CD8-positive, alpha-beta memory T cell (primary cell): ENCODE results near the gene NCAPG2. TPM values are rescaled to one million over a fixed set of nuclear protein-coding genes. Genes with fewer than 3 reads are reported as not detected.

Source experiments
- CTCF ChIA-PET: fragments of 350-600 bp; sonication (Branson Sonifier 250); formaldehyde crosslinking; loops from one replicate; lab custom pipeline; 2021; ENCODE audit warnings: antibody characterized with exemption; lab: Charles Lee
- POLR2A ChIA-PET: fragments of 350-600 bp; sonication (Branson Sonifier 250); formaldehyde crosslinking; loops from one replicate; lab custom pipeline; 2021; ENCODE audit warnings: antibody characterized with exemption; lab: Charles Lee
- DNase-seq, 5 donors: peaks; one replicate each; pipeline versions ENCODE4 v3.0.0 to v3.0.0-alpha.2; 2020 to 2022; ENCODE audit warnings: mixed read lengths in 1 of 5
- H3K27ac ChIP-seq: one replicate; pipeline ENCODE4 v1.7.0; 2013; ENCODE audit warnings: low read depth, mild to moderate bottlenecking, low read length, moderate library complexity
- H3K27me3 ChIP-seq: 2 replicates; pipeline ENCODE4 v1.7.0; 2013; ENCODE audit warnings: low read length, mild to moderate bottlenecking; ENCODE audit not compliant: insufficient read depth, poor library complexity, severe bottlenecking
- H3K36me3 ChIP-seq: 2 replicates; pipeline ENCODE4 v1.7.0; 2013; ENCODE audit warnings: mild to moderate bottlenecking, low read length, moderate library complexity; ENCODE audit not compliant: insufficient read depth
- H3K4me1 ChIP-seq: 2 replicates; pipeline ENCODE4 v1.7.0; 2013; ENCODE audit warnings: mild to moderate bottlenecking, low read length, moderate library complexity; ENCODE audit not compliant: insufficient read depth
- H3K4me3 ChIP-seq: 2 replicates; pipeline ENCODE4 v1.7.0; 2013; ENCODE audit warnings: mild to moderate bottlenecking, low read length
- H3K9me3 ChIP-seq: 2 replicates; pipeline ENCODE4 v1.7.0; 2013; ENCODE audit warnings: mild to moderate bottlenecking, low read length
- H3K27ac Mint-ChIP-seq, 8 donors: one replicate each; pipeline ENCODE4 v1.8.0; 2020 to 2021; ENCODE audit warnings: mixed read lengths in 8 of 8, mild to moderate bottlenecking in 6 of 8, inconsistent platforms in 3 of 8, moderate library complexity in 3 of 8
- H3K27me3 Mint-ChIP-seq, 2 donors: one replicate each; pipeline ENCODE4 v1.8.0; 2020 to 2021; ENCODE audit warnings: mixed read lengths in 2 of 2, mild to moderate bottlenecking in 1 of 2, moderate library complexity in 1 of 2
- H3K36me3 Mint-ChIP-seq, 3 donors: one replicate each; pipeline ENCODE4 v1.8.0; 2020 to 2021; ENCODE audit warnings: mixed read lengths in 3 of 3, inconsistent platforms in 1 of 3, mild to moderate bottlenecking in 1 of 3
- H3K4me1 Mint-ChIP-seq, 3 donors: one replicate each; pipeline ENCODE4 v1.8.0; 2020 to 2021; ENCODE audit warnings: mixed read lengths in 3 of 3, inconsistent platforms in 1 of 3, mild to moderate bottlenecking in 1 of 3
- H3K4me3 Mint-ChIP-seq, 7 donors: one replicate each; pipeline ENCODE4 v1.8.0; 2020 to 2021; ENCODE audit warnings: mixed read lengths in 7 of 7, mild to moderate bottlenecking in 6 of 7, moderate library complexity in 4 of 7, inconsistent platforms in 2 of 7
- H3K9me3 Mint-ChIP-seq, 5 donors: one replicate each; pipeline ENCODE4 v1.8.0; 2020 to 2022; ENCODE audit warnings: mixed read lengths in 5 of 5, mild to moderate bottlenecking in 3 of 5, moderate library complexity in 2 of 5, inconsistent platforms in 1 of 5
- polyA plus RNA-seq: library from polyadenylated mRNA; unstranded; fragments of 300-500 nt; fragmentation: Illumina TruSeq; gene quantifications from one replicate; pipeline ENCODE4 v1.2.3, GENCODE V29; 2021
- total RNA-seq, 2 experiments: library from RNA; stranded (reverse); gene quantifications; one replicate each; pipeline ENCODE4 v1.2.3, GENCODE V29; 2021

The NCAPG2 gene
- total and polyA plus RNA-seq, 3 experiments from 2014 or later: 4.3 to 75.5 (median 71.4) TPM

- Mint-ChIP-seq H3K4me1 (peaks cover 4 to 10% (median 5%) of the 10 kb centered on the region in 3 donors), H3K27ac (peak overlapping the region in 3 of 8 donors; percentile 14 to 27 (median 19)), H3K27me3 (no peaks in the 10 kb centered on the region), H3K9me3 (no peaks in the 10 kb centered on the region), H3K4me3 (no peak overlapping the region), H3K36me3 (peaks cover 0 to 72% (median 23%) of the 10 kb centered on the region in 3 donors)
- ChIA-PET POLR2A (no interaction called here), CTCF (interaction anchor here (1.2 to 1.6 kb wide), 2 partner anchors 18 to 96 kb away, joined by 3 read pairs; partner anchors contain the start of gene ESYT2)
- DNase-seq: no peak
- H3K27me3 ChIP-seq: no peaks in the 10 kb centered on the region
- no peak overlapping the region for H3K27ac ChIP-seq
- no peaks in the 10 kb centered on the region for H3K9me3 ChIP-seq
- peaks cover 39% of the 10 kb centered on the region for H3K36me3 ChIP-seq
- H3K4me1 ChIP-seq: no peaks in the 10 kb centered on the region
- no peak overlapping the region for H3K4me3 ChIP-seq
Observed at GRCh38 chr7:158732494-158733219, 28.1 kb upstream of the NCAPG2 start.

- Histone ChIP-seq H3K4me3 (no peak overlapping the region), H3K36me3 (peaks cover 36% of the 10 kb centered on the region), H3K27me3 (no peaks in the 10 kb centered on the region), H3K9me3 (no peaks in the 10 kb centered on the region), H3K4me1 (no peaks in the 10 kb centered on the region), H3K27ac (no peak overlapping the region)
- Mint-ChIP-seq H3K27me3 (no peaks in the 10 kb centered on the region), H3K4me1 (peaks cover 4 to 10% (median 5%) of the 10 kb centered on the region in 3 donors), H3K4me3 (no peak overlapping the region), H3K36me3 (peaks cover 0 to 63% (median 23%) of the 10 kb centered on the region in 3 donors), H3K27ac (peak overlapping the region in 3 of 8 donors; percentile 32 to 48 (median 47)), H3K9me3 (peaks cover 0 to 1% (median 0%) of the 10 kb centered on the region in 5 donors)
- POLR2A ChIA-PET: no interaction called here
- CTCF ChIA-PET: interaction anchor here (1.2 kb wide), 1 partner anchor 17 kb away, joined by 3 read pairs; no protein-coding TSS in a partner anchor
- DNase-seq: no peak
Observed at GRCh38 chr7:158731761-158732160, 27.2 kb upstream of the NCAPG2 start.

GRCh38 chr7:158730383-158731346 lies 26.1 kb upstream of the NCAPG2 start:
- peak overlapping the region in 5 of 8 donors; percentile 1 to 72 (median 14) for H3K27ac Mint-ChIP-seq
- H3K4me3 ChIP-seq: no peak overlapping the region

GRCh38 chr7:158729646-158730382 lies 25.2 kb upstream of the NCAPG2 start:
- no peaks in the 10 kb centered on the region for H3K4me1 ChIP-seq
- H3K27ac ChIP-seq: no peak overlapping the region
- peaks cover 0 to 45% (median 14%) of the 10 kb centered on the region in 3 donors for H3K36me3 Mint-ChIP-seq
- DNase-seq: no peak
- H3K36me3 ChIP-seq: peaks cover 23% of the 10 kb centered on the region
- CTCF ChIA-PET: interaction anchor here (0.8 kb wide), 1 partner anchor 248 kb away, joined by 3 read pairs; no protein-coding TSS in a partner anchor
- peaks cover 0 to 1% (median 0%) of the 10 kb centered on the region in 5 donors for H3K9me3 Mint-ChIP-seq
- peak overlapping the region in 6 of 8 donors; percentile 33 to 82 (median 53) for H3K27ac Mint-ChIP-seq
- no peaks in the 10 kb centered on the region for H3K27me3 Mint-ChIP-seq
- no peaks in the 10 kb centered on the region for H3K27me3 ChIP-seq
- peak overlapping the region in 1 of 7 donors; percentile 83 for H3K4me3 Mint-ChIP-seq
- H3K4me1 Mint-ChIP-seq: peaks cover 4 to 15% (median 5%) of the 10 kb centered on the region in 3 donors
- H3K9me3 ChIP-seq: no peaks in the 10 kb centered on the region
- no peak overlapping the region for H3K4me3 ChIP-seq
- POLR2A ChIA-PET: no interaction called here

More at GRCh38 chr7:158730383-158731346, 26.1 kb upstream of the NCAPG2 start:
- H3K4me3 Mint-ChIP-seq: no peak overlapping the region
- peaks cover 4 to 15% (median 5%) of the 10 kb centered on the region in 3 donors for H3K4me1 Mint-ChIP-seq
- H3K4me1 ChIP-seq: no peaks in the 10 kb centered on the region
- peaks cover 0 to 1% (median 0%) of the 10 kb centered on the region in 5 donors for H3K9me3 Mint-ChIP-seq
- peaks cover 0 to 54% (median 21%) of the 10 kb centered on the region in 3 donors for H3K36me3 Mint-ChIP-seq
- POLR2A ChIA-PET: no interaction called here
- no peaks in the 10 kb centered on the region for H3K27me3 ChIP-seq
- H3K27me3 Mint-ChIP-seq: no peaks in the 10 kb centered on the region
- no peak for DNase-seq
- H3K27ac ChIP-seq: no peak overlapping the region
- H3K36me3 ChIP-seq: peaks cover 28% of the 10 kb centered on the region
- H3K9me3 ChIP-seq: no peaks in the 10 kb centered on the region
- CTCF ChIA-PET: interaction anchor here (0.8 kb wide), 1 partner anchor 247 kb away, joined by 3 read pairs; no protein-coding TSS in a partner anchor

GRCh38 chr7:158728911-158729645 lies 24.5 kb upstream of the NCAPG2 start:
- no peaks in the 10 kb centered on the region for H3K9me3 ChIP-seq
- H3K27ac ChIP-seq: no peak overlapping the region
- peaks cover 4 to 15% (median 5%) of the 10 kb centered on the region in 3 donors for H3K4me1 Mint-ChIP-seq
- H3K4me1 ChIP-seq: no peaks in the 10 kb centered on the region
- H3K27me3 Mint-ChIP-seq: no peaks in the 10 kb centered on the region
- peaks cover 19% of the 10 kb centered on the region for H3K36me3 ChIP-seq
- H3K27ac Mint-ChIP-seq: peak overlapping the region in 1 of 8 donors; percentile 96
- no peaks in the 10 kb centered on the region for H3K27me3 ChIP-seq
- peaks cover 0 to 38% (median 12%) of the 10 kb centered on the region in 3 donors for H3K36me3 Mint-ChIP-seq
- POLR2A ChIA-PET: no interaction called here
- no peak for DNase-seq
- H3K4me3 Mint-ChIP-seq: no peak overlapping the region
- H3K9me3 Mint-ChIP-seq: peaks cover 0 to 3% (median 0%) of the 10 kb centered on the region in 5 donors
- H3K4me3 ChIP-seq: no peak overlapping the region
- CTCF ChIA-PET: no interaction called here

GRCh38 chr7:158727690-158728089 lies 23.1 kb upstream of the NCAPG2 start:
- Mint-ChIP-seq H3K4me3 (no peak overlapping the region), H3K27me3 (no peaks in the 10 kb centered on the region), H3K9me3 (peaks cover 0 to 3% (median 0%) of the 10 kb centered on the region in 5 donors), H3K4me1 (peaks cover 4 to 15% (median 5%) of the 10 kb centered on the region in 3 donors), H3K36me3 (peaks cover 0 to 28% (median 10%) of the 10 kb centered on the region in 3 donors), H3K27ac (no peak overlapping the region)
- no peak overlapping the region for H3K27ac ChIP-seq
- no peaks in the 10 kb centered on the region for H3K9me3 ChIP-seq
- H3K27me3 ChIP-seq: no peaks in the 10 kb centered on the region
- no peaks in the 10 kb centered on the region for H3K4me1 ChIP-seq
- no peak overlapping the region for H3K4me3 ChIP-seq
- POLR2A ChIA-PET: no interaction called here
- CTCF ChIA-PET: no interaction called here
- peaks cover 10% of the 10 kb centered on the region for H3K36me3 ChIP-seq
- no peak for DNase-seq
